Trophoblast cell (in vitro differentiated cells and primary cell): ENCODE results near the gene RET.
A peak's percentile ranks its signal among the peaks of the same experiment; 100 is the strongest.

Source experiments
- DNase-seq, 2 donors: peaks; one replicate each; pipeline ENCODE4 v3.0.0-alpha.2; 2016
- H2AFZ ChIP-seq: 2 replicates; pipeline ENCODE4 v1.6.1; 2013; ENCODE audit warnings: low read length, moderate library complexity, mild to moderate bottlenecking; ENCODE audit not compliant: insufficient read depth, poor library complexity
- H2AK5ac ChIP-seq: 2 replicates; pipeline ENCODE4 v1.6.1; 2013; ENCODE audit warnings: mild to moderate bottlenecking, low read length
- H2BK120ac ChIP-seq: 2 replicates; pipeline ENCODE4 v1.6.1; 2013; ENCODE audit warnings: low read length, mild to moderate bottlenecking, moderate library complexity; ENCODE audit not compliant: insufficient read depth, poor library complexity
- H2BK12ac ChIP-seq: 2 replicates; pipeline ENCODE4 v1.6.1; 2013; ENCODE audit warnings: mild to moderate bottlenecking, low read length, moderate library complexity
- H2BK5ac ChIP-seq: 2 replicates; pipeline ENCODE4 v1.6.1; 2013; ENCODE audit warnings: low read length, low read depth, moderate library complexity, mild to moderate bottlenecking; ENCODE audit not compliant: poor library complexity
- H3K14ac ChIP-seq: 2 replicates; pipeline ENCODE4 v1.6.1; 2013; ENCODE audit warnings: mild to moderate bottlenecking, low read length
- H3K18ac ChIP-seq: 2 replicates; pipeline ENCODE4 v1.6.1; 2013; ENCODE audit warnings: mild to moderate bottlenecking, low read length
- H3K23ac ChIP-seq: 2 replicates; pipeline ENCODE4 v1.6.1; 2013; ENCODE audit warnings: low read length
- H3K27ac ChIP-seq: 2 replicates; pipeline ENCODE4 v1.5.1; 2013; ENCODE audit warnings: low read depth, mild to moderate bottlenecking, inconsistent platforms, low read length, moderate library complexity
- H3K27me3 ChIP-seq: 2 replicates; pipeline ENCODE4 v1.6.1; 2013; ENCODE audit warnings: inconsistent platforms, mild to moderate bottlenecking, low read length, moderate library complexity; ENCODE audit not compliant: insufficient read depth
- H3K36me3 ChIP-seq, 2 experiments: 1 replicate in 1 of 2; 2 replicates in 1 of 2; pipeline ENCODE4 v1.6.1; 2013; ENCODE audit warnings: low read length in 2 of 2, mild to moderate bottlenecking in 2 of 2, moderate library complexity in 1 of 2; ENCODE audit not compliant: insufficient read depth in 2 of 2, control insufficient read depth in 1 of 2
- H3K4ac ChIP-seq: 2 replicates; pipeline ENCODE4 v1.6.1; 2013; ENCODE audit warnings: low read depth, mild to moderate bottlenecking, low read length, moderate library complexity
- H3K4me1 ChIP-seq, 2 experiments: 1 replicate in 1 of 2; 2 replicates in 1 of 2; pipeline ENCODE4 v1.6.1; 2013; ENCODE audit warnings: low read length in 2 of 2, mild to moderate bottlenecking in 2 of 2, moderate library complexity in 1 of 2; ENCODE audit not compliant: insufficient read depth in 2 of 2, control insufficient read depth in 1 of 2
- H3K4me2 ChIP-seq: 2 replicates; pipeline ENCODE4 v1.6.1; 2013; ENCODE audit warnings: inconsistent platforms, mild to moderate bottlenecking, low read length, moderate library complexity
- H3K4me3 ChIP-seq: 2 replicates; pipeline ENCODE4 v1.5.1; 2013; ENCODE audit warnings: mild to moderate bottlenecking, low read depth, low read length, inconsistent platforms
- H3K79me1 ChIP-seq: one replicate; pipeline ENCODE4 v1.6.1; 2013; ENCODE audit warnings: low read length
- H3K79me2 ChIP-seq: 2 replicates; pipeline ENCODE4 v1.6.1; 2013; ENCODE audit warnings: low read length, mild to moderate bottlenecking; ENCODE audit not compliant: control insufficient read depth, insufficient read depth, poor library complexity
- H3K9ac ChIP-seq: 2 replicates; pipeline ENCODE4 v1.6.1; 2013; ENCODE audit warnings: mild to moderate bottlenecking, low read length
- H3K9me3 ChIP-seq: 2 replicates; pipeline ENCODE4 v1.6.1; 2013; ENCODE audit warnings: low read depth, mild to moderate bottlenecking, control low read depth, inconsistent platforms, low read length; ENCODE audit not compliant: insufficient read depth
- H4K12ac ChIP-seq: 2 replicates; pipeline ENCODE4 v1.6.1; 2013; ENCODE audit warnings: low read depth, mild to moderate bottlenecking, low read length, moderate library complexity
- H4K8ac ChIP-seq: 2 replicates; pipeline ENCODE4 v1.6.1; 2013; ENCODE audit warnings: low read depth, mild to moderate bottlenecking, low read length, moderate library complexity
- H4K91ac ChIP-seq: one replicate; pipeline ENCODE4 v1.6.1; 2013; ENCODE audit warnings: low read depth, mild to moderate bottlenecking, low read length, moderate library complexity
- WGBS: extraction: QIAGEN DNeasy Blood & Tissue Kit; methylation state at CpG from one replicate; pipeline ENCODE4 v1.1.7; 2013; ENCODE audit warnings: missing lambda C conversion rate; ENCODE audit not compliant: insufficient read length, insufficient coverage; ENCODE audit errors: extremely low coverage; 5-methylcytosine and 5-hydroxymethylcytosine counted together

RET gene

GRCh38 chr10:43061331-43061730, 15.5 kb upstream of the RET start:
- no peak overlapping the region for H4K12ac ChIP-seq

DNA sequence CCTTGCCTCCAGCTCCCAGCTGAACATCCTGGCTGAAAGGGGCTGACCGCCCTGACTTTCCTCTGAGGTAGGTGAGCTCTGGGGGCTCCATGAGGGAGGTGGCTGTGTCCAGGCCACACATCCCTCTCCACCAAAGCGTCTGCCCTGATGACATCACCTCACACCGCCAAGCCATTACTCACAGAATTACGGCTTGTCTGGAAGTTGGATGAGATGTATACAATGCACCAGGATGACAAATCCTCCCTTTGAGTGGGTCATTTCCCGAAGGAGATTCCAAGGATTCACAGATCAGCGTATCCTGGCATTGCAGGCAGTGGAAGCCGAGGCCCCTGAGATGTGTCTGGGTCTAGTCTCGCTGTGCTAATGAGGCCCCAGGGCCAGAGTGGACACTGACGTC, 15.1 kb upstream of the RET start:
- Histone ChIP-seq H4K91ac (no peak overlapping the region), H2AFZ (no peak overlapping the region), H3K79me2 (no peaks in the 10 kb centered on the region), H3K4ac (no peak overlapping the region), H2BK12ac (no peak overlapping the region), H3K36me3 (no peaks in the 10 kb centered on the region), H3K79me1 (no peaks in the 10 kb centered on the region), H3K27ac (no peak overlapping the region), H3K9ac (no peak overlapping the region), H3K4me1 (no peaks in the 10 kb centered on the region), H3K4me2 (no peak overlapping the region), H3K18ac (no peak overlapping the region), H2AK5ac (no peak overlapping the region), H4K12ac (no peak overlapping the region), H2BK120ac (no peak overlapping the region), H3K27me3 (no peaks in the 10 kb centered on the region), H3K4me3 (no peak overlapping the region), H3K9me3 (peaks cover 5% of the 10 kb centered on the region), H3K14ac (no peak overlapping the region), H2BK5ac (no peak overlapping the region), H3K23ac (no peak overlapping the region), H4K8ac (no peak overlapping the region)
- DNase-seq: peak; percentile 16 to 29
- no CpG with 5 or more reads among the region's 9 CpGs for WGBS

More at GRCh38 chr10:43061331-43061730, 15.5 kb upstream of the RET start:
- Histone ChIP-seq H3K36me3 (no peaks in the 10 kb centered on the region), H2BK12ac (no peak overlapping the region), H2BK5ac (no peak overlapping the region), H4K91ac (no peak overlapping the region), H3K18ac (no peak overlapping the region), H3K27me3 (no peaks in the 10 kb centered on the region), H4K8ac (no peak overlapping the region), H3K9me3 (peaks cover 4% of the 10 kb centered on the region), H3K4ac (no peak overlapping the region), H3K4me2 (no peak overlapping the region), H3K4me3 (no peak overlapping the region), H3K79me2 (no peaks in the 10 kb centered on the region), H3K23ac (no peak overlapping the region), H3K27ac (no peak overlapping the region), H3K79me1 (no peaks in the 10 kb centered on the region), H3K9ac (no peak overlapping the region), H3K14ac (no peak overlapping the region), H3K4me1 (no peaks in the 10 kb centered on the region), H2BK120ac (no peak overlapping the region), H2AFZ (no peak overlapping the region), H2AK5ac (no peak overlapping the region)
- DNase-seq: no peak
- no CpG with 5 or more reads among the region's 8 CpGs for WGBS

DNA sequence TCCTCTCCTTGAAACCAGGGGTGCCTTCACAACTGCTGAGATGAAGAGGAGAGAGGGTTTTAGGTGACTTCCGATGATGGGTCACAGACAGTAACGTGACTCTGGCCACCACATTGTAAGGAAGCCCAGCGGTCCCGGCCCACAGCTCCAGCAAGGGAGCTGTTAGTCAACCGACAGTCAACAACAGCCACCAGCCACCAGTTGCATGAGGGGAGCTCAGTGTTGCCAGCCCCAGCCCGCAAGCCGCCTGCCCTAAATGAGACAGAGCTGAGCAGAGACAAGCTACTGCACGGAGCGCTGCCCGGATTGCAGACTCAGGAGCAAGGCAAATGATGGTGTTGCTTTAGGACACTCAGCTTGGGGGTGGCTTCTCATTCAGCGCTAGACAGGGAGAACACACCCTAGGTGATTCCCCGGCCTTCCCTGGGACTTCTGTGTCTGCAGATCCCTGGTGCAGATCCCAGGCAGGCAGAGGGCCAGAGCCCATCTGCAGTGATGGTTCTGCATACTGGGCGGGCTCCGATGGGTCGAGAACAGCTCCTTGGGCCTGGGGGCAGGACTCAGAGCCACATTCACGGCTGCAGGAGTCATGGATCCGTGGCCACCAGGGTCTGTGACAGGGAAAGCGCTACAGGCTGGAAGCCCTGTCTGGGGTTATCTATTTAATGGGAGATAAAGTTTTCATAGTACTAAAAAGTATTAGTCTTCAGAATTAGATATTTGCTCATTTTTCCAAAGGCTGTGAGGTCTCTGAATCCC, 14.3 kb upstream of the RET start:
- Histone ChIP-seq H3K23ac (no peak overlapping the region), H3K4me1 (no peaks in the 10 kb centered on the region), H4K91ac (no peak overlapping the region), H2BK12ac (no peak overlapping the region), H2BK5ac (no peak overlapping the region), H3K36me3 (no peaks in the 10 kb centered on the region), H3K18ac (no peak overlapping the region), H3K79me2 (no peaks in the 10 kb centered on the region), H3K4me2 (no peak overlapping the region), H4K8ac (no peak overlapping the region), H3K9me3 (peaks cover 3% of the 10 kb centered on the region), H3K14ac (no peak overlapping the region), H3K27me3 (no peaks in the 10 kb centered on the region), H3K4me3 (no peak overlapping the region), H3K27ac (no peak overlapping the region), H3K79me1 (no peaks in the 10 kb centered on the region), H2AK5ac (no peak overlapping the region), H3K9ac (no peak overlapping the region), H3K4ac (no peak overlapping the region), H4K12ac (no peak overlapping the region), H2AFZ (no peak overlapping the region), H2BK120ac (no peak overlapping the region)
- DNase-seq: no peak
- no CpG with 5 or more reads among the region's 18 CpGs for WGBS

DNA sequence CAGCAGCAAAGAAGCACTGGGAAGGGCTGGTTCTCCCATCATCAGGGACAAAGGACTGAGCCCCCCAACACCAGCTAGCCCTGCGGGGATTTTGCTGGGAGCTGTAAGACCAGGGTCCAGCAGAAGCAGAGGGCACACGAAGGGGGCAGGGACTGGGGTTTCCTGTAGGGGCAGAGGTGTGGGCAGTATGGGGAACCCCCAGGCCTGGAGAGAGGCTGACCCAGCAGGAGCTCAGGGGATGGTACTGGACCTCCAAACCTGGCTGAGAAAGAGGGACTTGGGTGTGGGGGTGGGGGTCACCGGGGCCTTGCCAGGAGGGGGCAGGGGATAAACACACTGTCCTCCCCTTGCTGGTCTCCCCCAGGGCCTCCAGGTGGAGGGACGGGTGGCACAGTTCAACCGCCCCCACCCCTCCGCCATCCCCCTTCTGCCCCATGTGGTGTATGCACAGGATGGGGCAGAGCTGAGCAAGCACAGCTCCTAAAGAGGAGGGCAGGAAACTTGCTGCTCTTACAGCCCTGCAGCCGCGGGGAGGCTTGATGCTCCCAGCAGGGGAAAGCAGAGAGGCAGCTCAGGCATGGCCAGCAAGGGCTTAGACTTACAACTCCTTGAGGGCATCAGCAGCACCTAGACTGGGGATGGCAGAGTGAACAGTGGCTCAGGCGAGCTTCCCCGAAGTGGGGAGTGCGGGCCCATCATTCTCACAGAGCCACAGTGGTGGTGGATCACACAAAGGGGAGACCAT, 12.4 kb upstream of the RET start:
- Histone ChIP-seq H3K79me2 (no peaks in the 10 kb centered on the region), H2BK5ac (no peak overlapping the region), H3K36me3 (no peaks in the 10 kb centered on the region), H3K27ac (no peak overlapping the region), H3K4ac (no peak overlapping the region), H4K12ac (no peak overlapping the region), H3K14ac (no peak overlapping the region), H3K79me1 (no peaks in the 10 kb centered on the region), H3K4me2 (no peak overlapping the region), H2BK120ac (no peak overlapping the region), H3K27me3 (no peaks in the 10 kb centered on the region), H4K8ac (no peak overlapping the region), H3K23ac (no peak overlapping the region), H3K4me1 (no peaks in the 10 kb centered on the region), H3K9ac (no peak overlapping the region), H3K18ac (no peak overlapping the region), H2BK12ac (no peak overlapping the region), H4K91ac (no peak overlapping the region), H2AK5ac (no peak overlapping the region), H3K9me3 (peaks cover 2% of the 10 kb centered on the region), H2AFZ (no peak overlapping the region), H3K4me3 (no peak overlapping the region)
- no CpG with 5 or more reads among the region's 11 CpGs for WGBS
- DNase-seq: no peak
